ENCODE measurements around the gene ATF2.
A peak's percentile ranks its signal among the peaks of the same experiment; 100 is the strongest.
"Not testable (repeated sequence)": the region's sequence is repeated elsewhere in the genome, so short reads cannot be mapped to it uniquely, and the experiment has no call there.

The ATF2 gene

DNA sequence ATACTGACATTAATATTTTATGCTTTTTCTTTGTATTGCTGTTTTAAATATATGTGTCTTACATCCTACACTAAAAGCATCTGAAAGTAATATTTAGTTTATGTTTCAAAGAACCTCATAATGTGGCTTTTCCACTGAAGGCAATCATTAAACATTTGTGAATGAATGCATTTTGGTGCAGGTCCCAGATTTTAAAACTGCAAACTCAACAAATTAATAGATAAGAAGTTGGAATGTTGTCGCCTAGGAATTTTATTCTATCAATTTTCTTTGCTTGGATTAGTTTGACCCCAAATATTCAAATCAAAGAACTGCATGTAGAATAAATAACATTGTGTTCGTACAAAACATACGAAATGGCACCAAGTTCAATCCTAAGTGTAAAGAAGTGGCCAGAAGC lies 44.7 kb downstream of the ATF2 start:
- no peak for TF ChIP-seq CTCF (IDR thresholded peaks at IDR 0.05; ENCODE audit: borderline replicate concordance, control extremely low read depth, extremely low read depth, insufficient read depth, missing control alignments)
- in situ Hi-C loops (cut with MboI; ENCODE audit: low sequenced_read_pairs, unreplicated experiment), result no loop called here
- DNase-seq (ENCODE audit: low spot score), result no peak

DNA sequence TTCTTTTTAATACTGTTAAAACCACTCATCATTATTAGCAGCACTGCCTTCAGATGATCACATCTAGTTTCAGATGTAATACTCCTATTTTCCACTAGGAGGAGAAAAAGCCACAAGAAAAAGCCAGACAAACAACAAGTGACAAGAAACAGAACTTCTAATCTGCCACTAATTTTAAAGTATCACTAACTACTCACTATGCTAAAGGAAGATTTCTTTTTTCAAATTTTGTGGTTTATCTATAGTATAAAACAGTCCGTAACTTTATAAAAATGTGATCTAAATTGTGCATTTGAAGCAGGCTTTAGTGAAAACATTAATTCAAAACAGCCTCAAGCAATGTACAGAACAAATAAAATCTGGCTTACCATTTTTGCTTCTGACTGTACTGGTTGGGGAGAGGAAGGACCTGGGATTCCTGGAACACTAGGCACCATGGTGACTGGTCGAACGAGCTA lies 56.8 kb downstream of the ATF2 start:
- DNase-seq (ENCODE audit: low spot score), result peak; percentile 40
- peak; percentile 42 for TF ChIP-seq CTCF (IDR thresholded peaks at IDR 0.05; ENCODE audit: borderline replicate concordance, control extremely low read depth, extremely low read depth, insufficient read depth, missing control alignments)
- in situ Hi-C loops (cut with MboI; ENCODE audit: low sequenced_read_pairs, unreplicated experiment), result no loop called here

GRCh38 chr2:175108091-175108490 lies 59.9 kb downstream of the ATF2 start:
- DNase-seq (ENCODE audit: low spot score); in situ Hi-C loops (cut with MboI; ENCODE audit: low sequenced_read_pairs, unreplicated experiment): not testable (repeated sequence)

DNA sequence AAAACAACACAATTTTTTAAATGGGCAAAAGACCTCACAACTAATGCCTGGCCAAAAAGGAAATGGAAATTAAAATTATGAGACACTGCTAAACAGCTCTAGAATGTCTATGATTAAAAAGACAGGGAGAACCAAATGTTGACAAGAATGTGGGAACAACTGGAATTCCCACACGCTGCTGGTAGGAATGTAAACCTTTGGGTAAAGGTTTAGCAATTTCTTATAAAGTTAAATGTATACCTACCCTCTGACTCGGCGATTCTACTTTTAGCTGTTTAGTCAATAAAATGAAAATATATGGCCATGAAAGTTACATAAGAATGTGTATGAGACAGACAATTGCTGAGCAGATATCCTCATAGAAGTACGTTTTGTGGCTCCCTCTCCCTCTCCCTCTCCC lies 60.9 kb downstream of the ATF2 start:
- in situ Hi-C loops (cut with MboI; ENCODE audit: low sequenced_read_pairs, unreplicated experiment), result no loop called here
- no peak for TF ChIP-seq CTCF (IDR thresholded peaks at IDR 0.05; ENCODE audit: borderline replicate concordance, control extremely low read depth, extremely low read depth, insufficient read depth, missing control alignments)
- no peak for DNase-seq (ENCODE audit: low spot score)

DNA sequence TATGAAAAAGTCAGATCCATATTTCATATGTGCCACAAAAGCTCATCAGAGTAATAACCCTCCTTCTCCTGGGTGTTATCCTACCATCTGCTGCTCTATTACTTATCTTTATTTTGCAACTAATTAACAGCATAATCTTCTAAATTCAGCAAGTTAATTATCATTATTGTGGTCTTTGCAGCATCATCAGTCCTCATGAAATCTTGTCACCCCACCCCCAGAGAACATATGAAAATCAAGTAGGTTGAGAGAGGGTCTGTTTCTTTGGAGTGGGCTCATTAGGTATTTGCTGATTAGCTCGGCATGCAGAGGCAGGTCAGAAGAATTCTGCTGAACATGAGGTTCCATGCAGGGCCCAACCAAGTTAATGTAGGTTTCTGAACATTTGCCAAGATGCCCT lies 64.8 kb downstream of the ATF2 start:
- in situ Hi-C loops (cut with MboI; ENCODE audit: low sequenced_read_pairs, unreplicated experiment), result no loop called here
- no peak for TF ChIP-seq CTCF (IDR thresholded peaks at IDR 0.05; ENCODE audit: borderline replicate concordance, control extremely low read depth, extremely low read depth, insufficient read depth, missing control alignments)
- no peak for DNase-seq (ENCODE audit: low spot score)

DNA sequence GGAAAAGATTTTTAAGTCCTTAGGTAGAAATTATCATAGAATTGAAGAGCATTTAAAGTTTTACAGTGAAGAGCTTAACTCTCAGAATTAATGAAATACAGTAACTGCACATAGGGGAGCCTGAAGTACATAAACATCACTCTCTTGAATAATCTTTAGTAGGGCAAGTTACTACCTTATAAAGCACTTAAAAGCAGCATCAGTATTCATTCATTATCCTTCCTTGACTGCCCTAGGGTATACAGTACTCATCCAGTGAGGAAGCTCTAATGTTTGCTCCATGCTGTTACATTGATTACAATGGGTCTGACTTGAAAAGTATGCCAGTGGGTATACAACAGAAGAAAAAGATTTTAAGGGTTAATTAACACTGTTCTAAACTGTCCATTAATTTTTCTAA lies 66.5 kb downstream of the ATF2 start:
- in situ Hi-C loops (cut with MboI; ENCODE audit: low sequenced_read_pairs, unreplicated experiment), result no loop called here
- DNase-seq (ENCODE audit: low spot score), result no peak

GRCh38 chr2:175097297-175097696 lies 70.7 kb downstream of the ATF2 start:
- no peak for TF ChIP-seq CTCF (IDR thresholded peaks at IDR 0.05; ENCODE audit: borderline replicate concordance, control extremely low read depth, extremely low read depth, insufficient read depth, missing control alignments)
- in situ Hi-C loops (cut with MboI; ENCODE audit: low sequenced_read_pairs, unreplicated experiment), result no loop called here
- no peak for DNase-seq (ENCODE audit: low spot score)

More for the DNA sequence above, 66.5 kb downstream of the ATF2 start:
- no peak for TF ChIP-seq CTCF (IDR thresholded peaks at IDR 0.05; ENCODE audit: borderline replicate concordance, control extremely low read depth, extremely low read depth, insufficient read depth, missing control alignments)

DNA sequence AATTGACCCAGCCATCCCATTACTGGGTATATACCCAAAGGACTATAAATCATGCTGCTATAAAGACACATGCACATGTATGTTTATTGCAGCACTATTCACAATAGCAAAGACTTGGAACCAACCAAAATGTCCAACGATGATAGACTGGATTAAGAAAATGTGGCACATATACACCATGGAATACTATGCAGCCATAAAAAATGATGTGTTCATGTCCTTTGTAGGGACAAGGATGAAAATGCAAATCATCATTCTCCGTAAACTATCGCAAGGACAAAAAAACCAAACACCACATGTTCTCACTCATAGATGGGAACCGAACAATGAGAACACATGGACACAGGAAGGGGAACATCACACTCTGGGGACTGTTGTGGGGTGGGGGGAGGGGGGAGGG lies 83.9 kb downstream of the ATF2 start:
- DNase-seq (ENCODE audit: low spot score); in situ Hi-C loops (cut with MboI; ENCODE audit: low sequenced_read_pairs, unreplicated experiment): not testable (repeated sequence)
